HepG2 (cell line): ENCODE data around the gene SLC38A2. TPM values are rescaled to one million over a fixed set of nuclear protein-coding genes. Genes with fewer than 3 reads are reported as not detected.

Source experiments
- AHR ChIP-seq: IDR thresholded peaks from 2 replicates; pipeline ENCODE4 v1.6.1; 2018; ENCODE audit warnings: missing genetic modification reagents, missing compliant biosample characterization
- BCL6 ChIP-seq: IDR thresholded peaks from 2 replicates; pipeline ENCODE4 v1.6.1; 2016; ENCODE audit warnings: missing genetic modification reagents, missing compliant biosample characterization
- CHD2 ChIP-seq: IDR thresholded peaks from 2 replicates; pipeline ENCODE4 v1.6.1; 2011; ENCODE audit warnings: low read depth, low read length, improper control_type of control experiment
- GTF2F1 ChIP-seq: fragments of 150-350 bp; IDR thresholded peaks from 2 replicates; pipeline ENCODE4 v1.6.1; 2014; ENCODE audit warnings: low read length
- KLF6 ChIP-seq: IDR thresholded peaks from 2 replicates; pipeline ENCODE4 v1.8.0; 2016; ENCODE audit warnings: missing biosample characterization, missing genetic modification reagents
- KMT2B ChIP-seq: IDR thresholded peaks from 2 replicates; pipeline ENCODE4 v1.6.1; 2016; ENCODE audit warnings: missing genetic modification reagents, missing compliant biosample characterization
- NR2F6 ChIP-seq, 2 experiments: IDR thresholded peaks; 2 replicates each; pipeline ENCODE4 v1.6.1; 2016; ENCODE audit warnings: antibody characterized with exemption in 1 of 2, mild to moderate bottlenecking in 1 of 2
- PAWR ChIP-seq: sonication (generic); formaldehyde crosslinking; IDR thresholded peaks from 2 replicates; pipeline ENCODE4 v1.4.0; 2020; ENCODE audit warnings: missing genetic modification reagents, mild to moderate bottlenecking, borderline replicate concordance
- POLR2AphosphoS5 ChIP-seq: IDR thresholded peaks from 2 replicates; pipeline ENCODE4 v1.6.1; 2012; ENCODE audit warnings: low read depth, low read length
- RXRA ChIP-seq: sonication (generic); formaldehyde crosslinking; IDR thresholded peaks from 2 replicates; pipeline ENCODE4 v1.5.1; 2020; ENCODE audit warnings: missing genetic modification reagents
- SOX13 ChIP-seq, 3 experiments: fragments of 450-650 bp in 1 of 3; sonication (generic) in 1 of 3; formaldehyde crosslinking in 1 of 3; IDR thresholded peaks in 2 of 3; conservative IDR thresholded peaks in 1 of 3; 2 replicates each; pipeline versions ENCODE4 v1.5.0 to v1.6.1; 2016 to 2020; ENCODE audit warnings: antibody characterized with exemption in 1 of 3, mild to moderate bottlenecking in 1 of 3, missing compliant biosample characterization in 1 of 3, missing genetic modification reagents in 1 of 3, moderate library complexity in 1 of 3
- ZNF121 ChIP-seq: sonication (generic); formaldehyde crosslinking; IDR thresholded peaks from 2 replicates; pipeline ENCODE4 v1.5.0; 2020; ENCODE audit warnings: mild to moderate bottlenecking, missing genetic modification reagents
- ZNF430 ChIP-seq: sonication (generic); formaldehyde crosslinking; IDR thresholded peaks from 2 replicates; pipeline ENCODE4 v1.9.0; 2021; ENCODE audit warnings: mild to moderate bottlenecking, missing genetic modification reagents
- ZNF446 ChIP-seq: sonication (generic); formaldehyde crosslinking; IDR thresholded peaks from 2 replicates; pipeline ENCODE4 v1.5.0; 2020; ENCODE audit warnings: mild to moderate bottlenecking, missing genetic modification reagents
- ZNF83 ChIP-seq: sonication (generic); formaldehyde crosslinking; IDR thresholded peaks from 2 replicates; pipeline ENCODE4 v1.4.0; 2020; ENCODE audit warnings: missing genetic modification reagents, mild to moderate bottlenecking, borderline replicate concordance
- ZXDC ChIP-seq: sonication (generic); formaldehyde crosslinking; IDR thresholded peaks from 2 replicates; pipeline ENCODE4 v1.5.0; 2020; ENCODE audit warnings: mild to moderate bottlenecking, missing genetic modification reagents
- polyA plus RNA-seq, 8 experiments: library from polyadenylated mRNA; depleted of rRNA in 3 of 8; stranded (reverse) in 7 of 8; unstranded in 1 of 8; fragments of >200 nt; fragmentation: Illumina TruSeq in 4 of 8; extraction: Trizol in 4 of 8; gene quantifications; 2 replicates each; pipeline versions ENCODE4 v1.2.1 to v1.2.3, GENCODE V29; 2011 to 2016; ENCODE audit warnings: low read depth in 4 of 8, missing spikeins in 1 of 8, mixed read lengths in 1 of 8; ENCODE audit not compliant: insufficient read depth in 1 of 8
- total RNA-seq, 5 experiments: library from RNA; depleted of rRNA; stranded (reverse); fragments of >200 nt; fragmentation: Illumina TruSeq; extraction: Trizol; gene quantifications; 2 replicates each; pipeline ENCODE4 v1.2.3, GENCODE V29; 2016; ENCODE audit warnings: low read depth in 1 of 5
- TF ChIP-seq, protein P1 (sequence below): sonication (generic); formaldehyde crosslinking; IDR thresholded peaks from 2 replicates; pipeline ENCODE4 v1.5.1; 2020; ENCODE audit warnings: missing genetic modification reagents, mild to moderate bottlenecking, borderline replicate concordance
- TF ChIP-seq, protein P2 (sequence below): sonication (generic); formaldehyde crosslinking; IDR thresholded peaks from 2 replicates; pipeline ENCODE4 v1.8.0; 2022; ENCODE audit warnings: mild to moderate bottlenecking, missing genetic modification reagents, moderate library complexity
- TF ChIP-seq, protein P3 (sequence below): sonication (generic); formaldehyde crosslinking; IDR thresholded peaks from 2 replicates; pipeline ENCODE4 v1.8.0; 2022; ENCODE audit warnings: missing genetic modification reagents, mild to moderate bottlenecking, borderline replicate concordance
- TF ChIP-seq, protein P4 (sequence below): sonication (generic); formaldehyde crosslinking; IDR thresholded peaks from 2 replicates; pipeline ENCODE4 v1.9.0; 2021; ENCODE audit warnings: missing genetic modification reagents, borderline replicate concordance

SLC38A2 gene
- total and polyA plus RNA-seq, 2 of the 13 experiments (the other 11 are each of a cell fraction or from before 2014, with no cell fraction given) = 368 to 880 TPM

DNA sequence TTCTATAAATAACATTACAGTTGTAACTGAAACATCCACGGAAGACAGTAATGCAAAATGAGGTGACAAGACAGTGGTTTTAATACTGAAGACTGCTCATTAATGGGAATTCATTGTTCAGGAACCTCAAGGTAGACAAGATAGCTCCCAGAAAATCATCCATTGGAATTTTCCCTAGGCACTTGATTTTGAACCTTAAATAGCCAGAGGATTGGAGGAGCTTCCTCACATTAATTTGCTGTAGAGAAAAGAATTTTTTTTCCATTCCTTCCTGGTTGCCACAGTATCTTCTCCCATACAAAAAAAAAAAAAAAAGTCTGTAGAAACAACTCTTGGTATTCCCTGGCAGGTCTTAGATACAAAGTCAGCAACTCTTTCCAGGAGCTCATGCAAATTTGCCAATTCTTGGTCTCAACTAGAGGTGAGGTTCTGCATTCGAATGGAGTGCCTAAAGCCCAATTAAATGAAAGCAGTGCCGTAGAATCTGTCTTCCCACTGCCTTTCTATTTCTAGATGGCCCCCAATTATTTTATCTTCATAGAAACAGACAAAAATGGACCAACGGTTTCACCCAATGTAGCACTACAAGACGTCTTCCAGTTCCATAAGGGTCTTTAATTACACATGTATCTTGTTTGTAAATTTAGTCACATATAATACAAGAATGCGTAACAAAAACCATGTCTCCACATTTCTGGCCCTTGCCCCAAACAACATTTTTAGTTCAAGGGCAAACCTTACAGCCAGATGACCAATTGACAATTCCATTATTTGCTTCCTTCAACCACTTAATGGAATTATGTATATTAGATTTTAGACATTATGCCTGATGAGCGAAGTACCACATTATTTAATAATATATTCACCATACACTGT, 13.5 kb downstream of the SLC38A2 start (continued):
- TF ChIP-seq ZNF446 (CRISPR knock-in tag) = no peak
- peak; percentile 68 for TF ChIP-seq POLR2AphosphoS5
- TF ChIP-seq, protein P1, sequence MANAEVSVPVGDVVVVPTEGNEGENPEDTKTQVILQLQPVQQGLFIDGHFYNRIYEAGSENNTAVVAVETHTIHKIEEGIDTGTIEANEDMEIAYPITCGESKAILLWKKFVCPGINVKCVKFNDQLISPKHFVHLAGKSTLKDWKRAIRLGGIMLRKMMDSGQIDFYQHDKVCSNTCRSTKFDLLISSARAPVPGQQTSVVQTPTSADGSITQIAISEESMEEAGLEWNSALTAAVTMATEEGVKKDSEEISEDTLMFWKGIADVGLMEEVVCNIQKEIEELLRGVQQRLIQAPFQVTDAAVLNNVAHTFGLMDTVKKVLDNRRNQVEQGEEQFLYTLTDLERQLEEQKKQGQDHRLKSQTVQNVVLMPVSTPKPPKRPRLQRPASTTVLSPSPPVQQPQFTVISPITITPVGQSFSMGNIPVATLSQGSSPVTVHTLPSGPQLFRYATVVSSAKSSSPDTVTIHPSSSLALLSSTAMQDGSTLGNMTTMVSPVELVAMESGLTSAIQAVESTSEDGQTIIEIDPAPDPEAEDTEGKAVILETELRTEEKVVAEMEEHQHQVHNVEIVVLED (CRISPR knock-in tag) = no peak
- no peak for TF ChIP-seq PAWR (CRISPR knock-in tag)
- TF ChIP-seq NR2F6 (IDR thresholded peaks at IDR 0.05) = no peak
- TF ChIP-seq NR2F6 (CRISPR knock-in tag; IDR thresholded peaks at IDR 0.05) = no peak
- no peak for TF ChIP-seq SOX13 (IDR thresholded peaks at IDR 0.05)
- peak in 1 of 2 experiments; percentile 38; a peak in 1 of 4 replicates for TF ChIP-seq SOX13 (CRISPR knock-in tag; conservative IDR thresholded peaks at IDR 0.05 in 1 of 2, IDR thresholded peaks at IDR 0.05 in 1 of 2)
- TF ChIP-seq ZNF83 (CRISPR knock-in tag) = no peak
- TF ChIP-seq, protein P2, sequence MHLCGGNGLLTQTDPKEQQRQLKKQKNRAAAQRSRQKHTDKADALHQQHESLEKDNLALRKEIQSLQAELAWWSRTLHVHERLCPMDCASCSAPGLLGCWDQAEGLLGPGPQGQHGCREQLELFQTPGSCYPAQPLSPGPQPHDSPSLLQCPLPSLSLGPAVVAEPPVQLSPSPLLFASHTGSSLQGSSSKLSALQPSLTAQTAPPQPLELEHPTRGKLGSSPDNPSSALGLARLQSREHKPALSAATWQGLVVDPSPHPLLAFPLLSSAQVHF (CRISPR knock-in tag) = no peak
- TF ChIP-seq ZNF121 (CRISPR knock-in tag) = no peak
- no peak for TF ChIP-seq KMT2B
- TF ChIP-seq AHR (CRISPR knock-in tag) = no peak
- TF ChIP-seq CHD2 = no peak
- TF ChIP-seq, protein P3, sequence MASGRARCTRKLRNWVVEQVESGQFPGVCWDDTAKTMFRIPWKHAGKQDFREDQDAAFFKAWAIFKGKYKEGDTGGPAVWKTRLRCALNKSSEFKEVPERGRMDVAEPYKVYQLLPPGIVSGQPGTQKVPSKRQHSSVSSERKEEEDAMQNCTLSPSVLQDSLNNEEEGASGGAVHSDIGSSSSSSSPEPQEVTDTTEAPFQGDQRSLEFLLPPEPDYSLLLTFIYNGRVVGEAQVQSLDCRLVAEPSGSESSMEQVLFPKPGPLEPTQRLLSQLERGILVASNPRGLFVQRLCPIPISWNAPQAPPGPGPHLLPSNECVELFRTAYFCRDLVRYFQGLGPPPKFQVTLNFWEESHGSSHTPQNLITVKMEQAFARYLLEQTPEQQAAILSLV = no peak
- TF ChIP-seq, protein P4, sequence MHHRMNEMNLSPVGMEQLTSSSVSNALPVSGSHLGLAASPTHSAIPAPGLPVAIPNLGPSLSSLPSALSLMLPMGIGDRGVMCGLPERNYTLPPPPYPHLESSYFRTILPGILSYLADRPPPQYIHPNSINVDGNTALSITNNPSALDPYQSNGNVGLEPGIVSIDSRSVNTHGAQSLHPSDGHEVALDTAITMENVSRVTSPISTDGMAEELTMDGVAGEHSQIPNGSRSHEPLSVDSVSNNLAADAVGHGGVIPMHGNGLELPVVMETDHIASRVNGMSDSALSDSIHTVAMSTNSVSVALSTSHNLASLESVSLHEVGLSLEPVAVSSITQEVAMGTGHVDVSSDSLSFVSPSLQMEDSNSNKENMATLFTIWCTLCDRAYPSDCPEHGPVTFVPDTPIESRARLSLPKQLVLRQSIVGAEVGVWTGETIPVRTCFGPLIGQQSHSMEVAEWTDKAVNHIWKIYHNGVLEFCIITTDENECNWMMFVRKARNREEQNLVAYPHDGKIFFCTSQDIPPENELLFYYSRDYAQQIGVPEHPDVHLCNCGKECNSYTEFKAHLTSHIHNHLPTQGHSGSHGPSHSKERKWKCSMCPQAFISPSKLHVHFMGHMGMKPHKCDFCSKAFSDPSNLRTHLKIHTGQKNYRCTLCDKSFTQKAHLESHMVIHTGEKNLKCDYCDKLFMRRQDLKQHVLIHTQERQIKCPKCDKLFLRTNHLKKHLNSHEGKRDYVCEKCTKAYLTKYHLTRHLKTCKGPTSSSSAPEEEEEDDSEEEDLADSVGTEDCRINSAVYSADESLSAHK = no peak
- no peak for TF ChIP-seq BCL6 (CRISPR knock-in tag)
- TF ChIP-seq ZXDC (CRISPR knock-in tag) = no peak
- peak; percentile 70; the same call in 1 of the 2 replicates for TF ChIP-seq ZNF430 (CRISPR knock-in tag)
- TF ChIP-seq RXRA = no peak
- 0 out of 2 replicates have a peak, but pooled peaks have one; percentile 22 for TF ChIP-seq KLF6 (CRISPR knock-in tag)
- TF ChIP-seq GTF2F1 = no peak
